Astrocyte (in vitro differentiated cells and primary cell): Measurements from ENCODE around the gene NXPE3.

Experiments used
- CTCF ChIP-seq: IDR thresholded peaks from 2 replicates; pipeline ENCODE4 v1.5.1; 2011; ENCODE audit warnings: low read depth, mild to moderate bottlenecking, inconsistent platforms, low read length, moderate library complexity; ENCODE audit not compliant: insufficient read depth
- EZH2 ChIP-seq: IDR thresholded peaks from 2 replicates; pipeline ENCODE4 v1.6.1; 2012; ENCODE audit warnings: mild to moderate bottlenecking, low read length, inconsistent platforms; ENCODE audit not compliant: insufficient read depth

DNA sequence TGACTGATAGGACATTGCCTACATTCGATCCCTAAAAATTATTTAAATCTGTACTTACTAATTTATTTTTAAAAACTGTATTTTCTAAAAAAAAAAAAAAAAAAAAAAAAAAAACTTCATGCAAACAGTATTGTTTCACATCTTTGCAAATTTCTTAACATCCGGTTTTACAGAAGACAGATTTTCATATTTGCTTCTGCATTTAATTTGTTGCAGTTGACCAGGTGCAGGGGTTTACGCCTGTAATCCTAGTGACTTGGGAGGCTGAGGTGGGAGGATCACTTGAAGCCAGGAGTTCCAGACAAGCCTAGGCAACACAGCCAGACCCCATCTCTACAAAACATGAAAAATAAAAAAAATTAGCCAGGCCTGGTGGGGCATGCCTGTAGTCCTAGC is 63.9 kb downstream of the NXPE3 start:
- no peak for TF ChIP-seq CTCF
- no peak for TF ChIP-seq EZH2
